HG02610 (cell line): ENCODE measurements around the gene MIER2.

Experiments
- ATAC-seq: cut with Tn5 transposase; IDR thresholded peaks from one replicate; pipeline ENCODE4 v1.9.1; 2021; ENCODE audit warnings: mild to moderate bottlenecking, moderate library complexity; ENCODE audit not compliant: unreplicated experiment

MIER2 gene

DNA sequence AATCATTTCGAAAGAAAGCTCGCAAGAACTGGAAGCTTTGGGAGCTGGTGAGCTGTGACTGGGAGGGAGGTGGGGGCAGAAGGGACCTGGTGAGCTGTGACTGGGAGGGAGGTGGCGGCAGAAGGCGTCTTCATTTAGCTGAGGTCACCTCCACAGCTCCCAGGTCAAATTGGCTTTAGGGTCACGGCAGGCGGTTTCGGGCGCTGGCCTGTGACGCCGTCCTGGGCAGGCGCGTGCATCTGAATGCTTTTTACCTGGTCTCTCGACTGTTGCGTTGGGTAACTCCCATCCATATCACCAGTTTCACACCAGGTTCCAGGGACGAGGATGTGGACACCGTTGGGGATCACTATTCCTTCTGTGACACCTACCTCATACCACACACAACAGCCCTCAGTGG, 35.2 kb upstream of the MIER2 start:
- ATAC-seq: no peak

GRCh38 chr19:378706-379105, 34.1 kb upstream of the MIER2 start:
- ATAC-seq: no peak

DNA sequence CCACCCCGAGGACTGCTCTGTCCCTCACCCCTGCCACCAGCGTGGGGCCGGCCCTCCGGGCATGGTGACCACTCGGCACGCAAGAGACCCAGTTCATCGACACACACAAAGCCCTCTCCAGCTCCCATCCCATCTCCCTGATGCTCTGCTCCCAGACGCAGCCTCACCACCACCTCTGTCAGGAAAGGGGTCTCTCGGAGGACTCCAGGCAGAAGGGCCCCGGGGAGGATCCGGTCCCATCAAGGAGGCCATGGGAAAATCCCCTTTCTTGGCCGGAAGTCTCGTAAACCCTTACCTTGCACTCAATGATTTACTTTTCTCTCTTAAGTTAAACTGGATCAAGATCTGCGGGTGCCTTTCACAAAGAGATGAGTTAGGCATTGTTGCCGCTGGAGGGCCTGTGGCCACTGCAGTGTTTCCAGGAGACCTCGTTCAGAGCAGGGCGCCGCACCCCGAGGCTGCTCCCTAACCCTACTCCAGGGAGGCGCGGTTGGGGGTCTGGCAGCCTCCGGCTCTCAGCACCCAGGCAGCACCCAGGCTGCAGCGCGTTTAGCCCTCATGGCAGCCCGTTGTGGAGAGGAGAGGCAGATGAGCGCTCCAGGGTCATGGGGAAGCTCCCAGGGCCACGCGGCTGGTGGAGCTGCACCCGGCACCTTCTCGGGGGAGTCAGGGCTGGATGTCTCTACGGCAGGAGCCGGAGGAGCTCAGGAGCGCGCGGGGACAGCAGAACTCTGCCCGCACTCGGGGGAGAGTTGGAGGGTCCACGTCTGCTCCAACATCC, 33.4 kb upstream of the MIER2 start:
- ATAC-seq: no peak

GRCh38 chr19:376111-376470, 31.5 kb upstream of the MIER2 start:
- ATAC-seq: no peak

- no peak for ATAC-seq
These were observed 31.0 kb upstream of the MIER2 start for GRCh38 chr19:375395-376110.

GRCh38 chr19:374886-375235, 30.3 kb upstream of the MIER2 start:
- no peak for ATAC-seq

GRCh38 chr19:374183-374885, 29.7 kb upstream of the MIER2 start:
- ATAC-seq: no peak

GRCh38 chr19:373391-374182, 29.0 kb upstream of the MIER2 start:
- no peak for ATAC-seq

DNA sequence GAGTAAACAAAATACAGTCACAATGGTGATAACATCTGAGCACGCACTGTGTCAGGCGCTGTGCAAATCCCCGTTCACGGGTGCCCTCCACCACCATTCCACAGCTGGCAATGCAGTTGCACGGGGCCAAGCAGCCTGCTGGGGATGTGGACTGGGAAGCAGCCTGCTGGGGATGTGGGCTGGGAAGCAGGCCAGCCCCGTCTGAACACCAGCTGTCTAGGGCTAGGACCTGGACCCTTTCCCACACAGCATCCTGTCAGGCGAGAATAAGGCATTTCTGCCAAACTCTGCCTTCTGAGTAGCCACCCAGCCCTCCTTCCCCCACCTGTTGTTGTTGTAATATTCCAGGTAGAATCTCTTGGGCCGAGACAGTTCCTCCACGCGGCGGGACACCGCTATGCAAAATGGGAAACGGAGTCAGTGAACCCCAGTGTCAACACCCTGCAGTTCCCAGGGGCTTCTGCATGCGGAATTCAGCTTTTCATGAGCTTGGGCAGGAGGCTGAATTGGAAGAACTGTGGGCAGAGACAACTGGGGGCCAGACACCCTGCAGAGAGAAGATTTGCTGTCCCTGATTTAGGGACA, 27.8 kb upstream of the MIER2 start:
- ATAC-seq: no peak

DNA sequence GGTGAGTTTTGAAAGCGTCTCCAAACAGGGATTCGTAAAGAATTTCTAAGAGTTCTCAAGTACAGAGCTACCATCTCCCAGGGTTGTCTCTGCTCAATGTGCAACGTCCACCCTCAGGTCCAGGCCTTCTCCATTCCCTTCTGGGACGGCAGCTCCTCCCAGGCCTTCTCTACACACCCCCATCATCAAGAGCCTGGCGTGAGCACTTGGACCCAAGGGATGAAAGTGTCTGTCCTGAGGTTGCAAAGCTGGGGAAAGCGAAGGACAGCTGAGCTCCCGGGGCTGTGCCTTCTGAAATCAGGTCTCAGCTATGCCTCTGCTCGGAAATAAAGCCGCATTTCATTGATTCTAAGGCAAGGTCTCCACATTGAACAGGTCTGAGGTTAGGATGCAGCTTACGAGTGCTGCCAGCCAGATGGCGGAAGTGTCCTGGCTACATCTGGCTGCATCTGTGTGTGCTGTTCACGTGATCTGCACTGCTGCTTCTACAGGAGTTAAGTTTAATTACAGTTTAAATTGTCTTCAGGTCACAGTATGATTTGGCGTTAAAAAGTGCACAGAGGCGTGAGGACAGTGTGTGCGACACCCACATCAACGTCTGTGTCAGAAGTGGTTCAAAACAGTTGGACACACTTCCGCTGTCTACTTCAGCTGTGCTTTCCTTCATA, 27.0 kb upstream of the MIER2 start:
- ATAC-seq: no peak

DNA sequence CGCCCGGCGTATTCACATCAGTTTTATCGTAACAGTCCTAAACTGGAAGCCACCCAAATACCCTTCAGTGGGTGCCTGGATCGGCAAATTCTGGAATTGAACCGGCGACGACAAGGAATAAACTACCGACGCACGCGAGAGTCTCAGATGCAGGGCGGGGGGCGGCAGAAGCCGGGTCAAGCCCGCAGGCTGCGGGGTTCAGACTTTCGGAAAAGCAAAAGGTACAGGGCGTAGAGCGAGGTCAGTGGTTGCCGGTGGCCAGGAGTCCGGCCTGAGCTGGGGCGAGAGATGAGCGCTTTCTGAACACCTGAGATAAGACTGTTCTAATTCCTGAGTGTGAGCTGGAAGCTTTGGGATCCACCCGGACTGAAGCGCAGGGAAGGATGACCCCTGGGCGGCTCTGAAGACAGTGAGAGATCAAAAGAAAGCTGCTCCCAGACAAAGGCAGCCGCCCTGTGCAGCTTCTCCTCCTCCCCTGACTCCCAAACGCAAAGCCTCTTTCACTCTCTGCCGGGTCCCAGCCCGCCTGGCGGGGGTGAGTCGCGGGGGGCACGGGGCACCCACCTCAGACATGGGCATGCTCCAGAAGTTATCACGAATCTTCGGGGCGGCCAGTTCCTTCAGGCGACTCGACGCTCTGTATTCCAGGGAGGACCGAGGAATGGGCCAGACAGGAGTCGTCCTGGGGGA, 26.2 kb upstream of the MIER2 start:
- no peak for ATAC-seq

DNA sequence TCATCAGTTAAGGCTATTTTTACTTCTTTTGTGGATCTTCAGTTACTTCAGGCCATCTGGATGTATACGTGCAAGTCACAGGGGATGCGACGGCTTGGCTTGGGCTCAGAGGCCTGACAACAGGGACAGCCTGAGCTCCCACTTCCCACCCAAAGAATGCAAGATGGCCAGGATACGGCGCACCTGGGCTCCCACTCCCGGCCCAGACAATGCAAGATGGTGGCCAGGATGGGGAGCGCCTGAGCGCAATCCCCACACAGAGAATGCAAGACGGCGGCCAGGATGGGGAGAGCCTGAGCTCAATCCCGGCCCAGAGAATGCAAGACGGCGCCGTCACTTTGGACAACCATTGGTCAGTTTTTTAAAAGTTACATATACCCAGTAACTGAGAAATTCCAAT, 25.3 kb upstream of the MIER2 start:
- no peak for ATAC-seq

GRCh38 chr19:369256-369655, 24.7 kb upstream of the MIER2 start:
- no peak for ATAC-seq

GRCh38 chr19:368630-369024, 24.0 kb upstream of the MIER2 start:
- no peak for ATAC-seq

DNA sequence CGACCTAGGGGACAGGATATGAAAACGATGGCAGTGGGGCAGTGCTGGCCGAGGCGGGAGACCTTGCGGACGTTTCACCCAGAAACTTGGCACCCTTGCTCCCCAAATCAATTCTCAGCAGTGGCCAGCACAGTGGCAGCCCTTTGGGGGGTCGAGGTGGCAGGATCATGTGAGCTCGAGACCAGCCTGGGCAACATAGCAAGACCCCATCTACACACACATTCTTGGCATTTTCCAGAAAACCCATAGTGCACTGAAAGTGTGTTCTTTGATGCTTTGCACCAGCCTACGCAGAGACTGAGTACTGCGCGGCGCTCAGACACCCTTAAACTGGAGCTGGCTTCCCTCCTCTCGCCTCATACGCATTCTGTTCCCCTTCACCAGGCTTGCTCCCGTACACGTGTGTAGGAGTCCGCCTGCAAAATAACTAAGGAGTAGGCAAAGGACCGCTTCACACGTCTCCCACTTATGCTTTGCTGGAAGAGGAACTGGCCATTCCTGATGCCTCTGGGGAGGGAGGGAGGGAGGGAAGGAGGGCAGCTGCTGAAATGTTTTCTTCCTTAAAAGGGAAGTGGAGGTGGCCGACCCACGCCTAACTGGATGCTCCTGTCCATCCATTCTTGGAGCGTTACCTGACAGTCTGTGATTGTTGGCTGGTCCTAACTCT, 23.5 kb upstream of the MIER2 start:
- no peak for ATAC-seq

GRCh38 chr19:367561-367960, 23.0 kb upstream of the MIER2 start:
- no peak for ATAC-seq

GRCh38 chr19:366951-367350, 22.4 kb upstream of the MIER2 start:
- no peak for ATAC-seq

DNA sequence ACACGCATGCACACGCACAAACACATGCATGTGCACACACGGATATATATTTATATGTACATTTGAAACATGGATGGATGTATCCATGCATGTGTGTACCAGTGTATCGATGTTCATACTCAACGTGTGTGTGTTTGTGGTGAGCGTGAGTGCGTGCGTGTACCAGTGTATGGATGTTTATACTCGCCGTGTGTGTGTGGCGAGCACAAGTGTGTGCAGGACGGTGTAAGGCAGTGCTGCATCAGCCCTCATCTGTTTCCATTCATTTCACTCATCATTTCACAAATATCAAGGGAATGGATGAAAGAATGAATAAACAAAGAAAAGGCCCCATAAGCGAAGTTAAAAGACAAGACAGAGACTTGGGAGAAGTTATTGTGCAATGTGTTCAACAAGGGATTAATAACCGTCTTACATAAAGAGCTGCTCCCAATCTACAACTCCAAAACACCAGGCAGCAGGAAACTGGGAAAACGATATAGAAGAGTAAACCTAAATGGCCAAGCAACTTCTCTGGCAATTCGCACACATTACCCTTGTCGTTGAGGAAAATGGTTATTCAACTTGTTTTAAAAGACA, 21.7 kb upstream of the MIER2 start:
- ATAC-seq: no peak
